ENCODE results near the gene ALDH1B1.

- TF ChIP-seq, protein P1, sequence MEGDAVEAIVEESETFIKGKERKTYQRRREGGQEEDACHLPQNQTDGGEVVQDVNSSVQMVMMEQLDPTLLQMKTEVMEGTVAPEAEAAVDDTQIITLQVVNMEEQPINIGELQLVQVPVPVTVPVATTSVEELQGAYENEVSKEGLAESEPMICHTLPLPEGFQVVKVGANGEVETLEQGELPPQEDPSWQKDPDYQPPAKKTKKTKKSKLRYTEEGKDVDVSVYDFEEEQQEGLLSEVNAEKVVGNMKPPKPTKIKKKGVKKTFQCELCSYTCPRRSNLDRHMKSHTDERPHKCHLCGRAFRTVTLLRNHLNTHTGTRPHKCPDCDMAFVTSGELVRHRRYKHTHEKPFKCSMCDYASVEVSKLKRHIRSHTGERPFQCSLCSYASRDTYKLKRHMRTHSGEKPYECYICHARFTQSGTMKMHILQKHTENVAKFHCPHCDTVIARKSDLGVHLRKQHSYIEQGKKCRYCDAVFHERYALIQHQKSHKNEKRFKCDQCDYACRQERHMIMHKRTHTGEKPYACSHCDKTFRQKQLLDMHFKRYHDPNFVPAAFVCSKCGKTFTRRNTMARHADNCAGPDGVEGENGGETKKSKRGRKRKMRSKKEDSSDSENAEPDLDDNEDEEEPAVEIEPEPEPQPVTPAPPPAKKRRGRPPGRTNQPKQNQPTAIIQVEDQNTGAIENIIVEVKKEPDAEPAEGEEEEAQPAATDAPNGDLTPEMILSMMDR (conservative IDR thresholded peaks at IDR 0.05) = no peak
- no peak for TF ChIP-seq EZH2 (IDR thresholded peaks at IDR 0.05; ENCODE audit: low read depth)
Observed at GRCh38 chr9:38390442-38390841, 2.1 kb upstream of the ALDH1B1 start.
